Measurements from ENCODE around the gene TTYH1.

DNA sequence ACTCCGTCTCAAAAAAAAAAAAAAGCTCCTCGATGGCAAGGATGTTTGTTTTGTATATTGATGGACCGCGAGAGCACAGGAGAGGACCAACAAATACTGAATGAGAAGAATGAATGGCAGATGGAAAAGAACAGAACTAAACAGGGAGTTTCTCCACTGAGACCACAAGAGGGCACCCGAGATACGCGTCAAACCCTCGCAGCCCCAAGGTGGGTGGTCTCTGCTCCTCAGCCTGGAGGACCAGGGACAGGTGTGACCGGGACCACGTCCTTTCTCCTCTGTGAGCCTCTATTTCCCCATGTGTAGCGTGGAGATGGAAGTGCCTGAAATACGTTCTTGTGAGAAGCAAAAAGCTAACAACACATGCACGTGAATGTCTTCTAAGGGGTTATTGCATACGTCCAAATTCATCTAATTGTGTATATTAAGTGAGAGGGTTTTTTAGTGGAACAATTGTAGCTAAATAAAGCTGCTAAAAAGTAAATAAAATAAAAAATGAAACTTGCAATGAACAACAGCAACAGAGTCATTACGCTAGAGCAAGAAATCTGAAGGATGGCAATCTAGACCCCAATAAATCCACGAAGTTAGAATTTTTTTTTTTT, 66.2 kb downstream of the TTYH1 start:
- TF ChIP-seq RARB (CRISPR knock-in tag; IDR thresholded peaks at IDR 0.05) (no peak), ZFP30 (CRISPR knock-in tag; IDR thresholded peaks at IDR 0.05) (no peak), GLIS3 (CRISPR knock-in tag; IDR thresholded peaks at IDR 0.05) (no peak), ARNTL (CRISPR knock-in tag; IDR thresholded peaks at IDR 0.05; ENCODE audit: borderline replicate concordance, low read depth) (no peak)
- TF ChIP-seq, protein P1, sequence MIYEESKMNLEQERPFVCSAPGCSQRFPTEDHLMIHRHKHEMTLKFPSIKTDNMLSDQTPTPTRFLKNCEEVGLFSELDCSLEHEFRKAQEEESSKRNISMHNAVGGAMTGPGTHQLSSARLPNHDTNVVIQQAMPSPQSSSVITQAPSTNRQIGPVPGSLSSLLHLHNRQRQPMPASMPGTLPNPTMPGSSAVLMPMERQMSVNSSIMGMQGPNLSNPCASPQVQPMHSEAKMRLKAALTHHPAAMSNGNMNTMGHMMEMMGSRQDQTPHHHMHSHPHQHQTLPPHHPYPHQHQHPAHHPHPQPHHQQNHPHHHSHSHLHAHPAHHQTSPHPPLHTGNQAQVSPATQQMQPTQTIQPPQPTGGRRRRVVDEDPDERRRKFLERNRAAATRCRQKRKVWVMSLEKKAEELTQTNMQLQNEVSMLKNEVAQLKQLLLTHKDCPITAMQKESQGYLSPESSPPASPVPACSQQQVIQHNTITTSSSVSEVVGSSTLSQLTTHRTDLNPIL (CRISPR knock-in tag; IDR thresholded peaks at IDR 0.05; ENCODE audit: low read depth) = no peak
